HG03342 (cell line): ENCODE data around the gene SLC39A11.
"Not testable (repeated sequence)": the region's sequence is repeated elsewhere in the genome, so short reads cannot be mapped to it uniquely, and the experiment has no call there.

Experiments
- ATAC-seq: cut with Tn5 transposase; IDR thresholded peaks from one replicate; pipeline ENCODE4 v1.9.1; 2021; ENCODE audit warnings: mild to moderate bottlenecking, moderate library complexity; ENCODE audit not compliant: unreplicated experiment

Gene SLC39A11

GRCh38 chr17:73092523-73093135, at the start of gene SLC39A11:
Gene SLC39A11 (minus strand): TSS chr17:73092688. CDS start chr17:73088764, 3,924 bp downstream.
- ATAC-seq = peak; percentile 98

GRCh38 chr17:73141411-73141810, 48.9 kb upstream of the SLC39A11 start:
- no peak for ATAC-seq

- ATAC-seq = no peak
These were observed 48.1 kb upstream of the SLC39A11 start for GRCh38 chr17:73140566-73140965.

GRCh38 chr17:73139296-73139695, 46.8 kb upstream of the SLC39A11 start:
- ATAC-seq = no peak

GRCh38 chr17:73138541-73139138, 46.2 kb upstream of the SLC39A11 start:
- ATAC-seq = no peak

- ATAC-seq = no peak
These were observed 44.9 kb upstream of the SLC39A11 start for GRCh38 chr17:73137376-73137775.

GRCh38 chr17:73135766-73136165, 43.3 kb upstream of the SLC39A11 start:
- ATAC-seq = no peak

GRCh38 chr17:73133911-73134649, 41.6 kb upstream of the SLC39A11 start:
- no peak for ATAC-seq

- no peak for ATAC-seq
These were observed 39.6 kb upstream of the SLC39A11 start for GRCh38 chr17:73132085-73132492.

GRCh38 chr17:73131439-73131838, 39.0 kb upstream of the SLC39A11 start:
- not testable (repeated sequence) for ATAC-seq

GRCh38 chr17:73130977-73131376, 38.5 kb upstream of the SLC39A11 start:
- ATAC-seq = no peak

GRCh38 chr17:73128496-73128895, 36.0 kb upstream of the SLC39A11 start:
- ATAC-seq = no peak

- ATAC-seq = no peak
These were observed 34.4 kb upstream of the SLC39A11 start for GRCh38 chr17:73126716-73127473.

- no peak for ATAC-seq
These were observed 31.3 kb upstream of the SLC39A11 start for GRCh38 chr17:73123606-73124320.

GRCh38 chr17:73122953-73123605, 30.6 kb upstream of the SLC39A11 start:
- ATAC-seq = no peak

GRCh38 chr17:73121506-73121905, 29.0 kb upstream of the SLC39A11 start:
- no peak for ATAC-seq

GRCh38 chr17:73119631-73120030, 27.1 kb upstream of the SLC39A11 start:
- no peak for ATAC-seq

- ATAC-seq = no peak
These were observed 26.5 kb upstream of the SLC39A11 start for GRCh38 chr17:73118951-73119391.

- ATAC-seq = no peak
These were observed 25.7 kb upstream of the SLC39A11 start for GRCh38 chr17:73118139-73118538.

GRCh38 chr17:73112246-73112645, 19.8 kb upstream of the SLC39A11 start:
- ATAC-seq = no peak
